GM23338 (cell line): ENCODE results near the gene CNNM2. TPM values are rescaled to one million over a fixed set of nuclear protein-coding genes. Genes with fewer than 3 reads are reported as not detected.

Experiments
- ATAC-seq: fragments of 200-7000 bp; cut with Tn5 transposase; 3 replicates; pipeline ENCODE4 v1.9.1; 2020
- DNase-seq: peaks from one replicate; pipeline ENCODE4 v3.0.0-alpha.2; 2015; ENCODE audit warnings: low spot score
- H2AFZ ChIP-seq: fragments of 200-600 bp; sonication (generic); 2 replicates; pipeline ENCODE4 v1.8.0; 2016; ENCODE audit warnings: antibody characterized with exemption, mild to moderate bottlenecking, moderate library complexity
- H3F3A ChIP-seq: fragments of 200-600 bp; sonication (generic); replicated peaks from 2 replicates; pipeline ENCODE4 v1.8.0; 2017; ENCODE audit warnings: antibody characterized with exemption, mixed run types, low read depth
- H3K27ac ChIP-seq: fragments of 200-600 bp; sonication (generic); 2 replicates; pipeline ENCODE4 v1.6.1; 2016; ENCODE audit warnings: low read depth
- H3K27me3 ChIP-seq: fragments of 200-600 bp; sonication (generic); 2 replicates; pipeline ENCODE4 v1.8.0; 2016; ENCODE audit warnings: mild to moderate bottlenecking, mixed run types, moderate library complexity; ENCODE audit not compliant: insufficient read depth
- H3K36me3 ChIP-seq: fragments of 200-600 bp; sonication (generic); 2 replicates; pipeline ENCODE4 v1.8.0; 2016; ENCODE audit warnings: mild to moderate bottlenecking; ENCODE audit not compliant: insufficient read depth
- H3K4me1 ChIP-seq: fragments of 200-600 bp; sonication (generic); 2 replicates; pipeline ENCODE4 v1.8.0; 2016; ENCODE audit warnings: mild to moderate bottlenecking, moderate library complexity; ENCODE audit not compliant: insufficient read depth
- H3K4me2 ChIP-seq: fragments of 200-600 bp; sonication (generic); 2 replicates; pipeline ENCODE4 v1.7.1; 2017; ENCODE audit warnings: mixed run types
- H3K4me3 ChIP-seq: fragments of 200-600 bp; sonication (generic); 2 replicates; pipeline ENCODE4 v1.6.1; 2016; ENCODE audit warnings: mixed run types
- H3K79me2 ChIP-seq: fragments of 200-600 bp; sonication (generic); replicated peaks from 2 replicates; pipeline ENCODE4 v1.8.0; 2017; ENCODE audit warnings: mild to moderate bottlenecking; ENCODE audit not compliant: insufficient read depth
- H3K9me2 ChIP-seq: fragments of 200-600 bp; sonication (generic); 2 replicates; pipeline ENCODE4 v1.8.0; 2017; ENCODE audit not compliant: insufficient read depth
- H4K20me1 ChIP-seq: fragments of 200-600 bp; sonication (generic); replicated peaks from 2 replicates; pipeline ENCODE4 v1.8.0; 2017; ENCODE audit warnings: mild to moderate bottlenecking; ENCODE audit not compliant: insufficient read depth
- H3K27ac Mint-ChIP-seq: 2 replicates; pipeline ENCODE4 v1.8.0; 2020; ENCODE audit warnings: inconsistent platforms, mild to moderate bottlenecking, moderate library complexity, mixed read lengths
- H3K27me3 Mint-ChIP-seq: 3 replicates; pipeline ENCODE4 v1.8.0; 2022; ENCODE audit warnings: low read depth, mild to moderate bottlenecking, moderate library complexity, mixed read lengths, inconsistent platforms; ENCODE audit not compliant: insufficient read depth, poor library complexity
- H3K36me3 Mint-ChIP-seq: 3 replicates; pipeline ENCODE4 v1.8.0; 2021; ENCODE audit warnings: low read depth, mild to moderate bottlenecking, inconsistent platforms, moderate library complexity, mixed read lengths
- H3K4me1 Mint-ChIP-seq: 3 replicates; pipeline ENCODE4 v1.8.0; 2020; ENCODE audit warnings: mild to moderate bottlenecking, inconsistent platforms, mixed read lengths
- H3K4me3 Mint-ChIP-seq: 3 replicates; pipeline ENCODE4 v1.8.0; 2021; ENCODE audit warnings: moderate library complexity, mild to moderate bottlenecking, inconsistent platforms, mixed read lengths
- H3K9me3 Mint-ChIP-seq: 3 replicates; pipeline ENCODE4 v1.8.0; 2020; ENCODE audit warnings: moderate library complexity, mild to moderate bottlenecking, inconsistent platforms, mixed read lengths
- CREB1 ChIP-seq: fragments of 250-450 bp; sonication (Bioruptor Pico); IDR thresholded peaks from 2 replicates; pipeline ENCODE4 v1.5.0; 2020; ENCODE audit warnings: low read depth, mild to moderate bottlenecking, moderate library complexity
- EZH2 ChIP-seq: fragments of 200-600 bp; sonication (generic); IDR thresholded peaks from one replicate; pipeline ENCODE4 v1.8.0; 2017; ENCODE audit warnings: antibody characterized with exemption, mild to moderate bottlenecking, low read depth; ENCODE audit not compliant: unreplicated experiment
- EZH2phosphoT487 ChIP-seq: fragments of 200-600 bp; sonication (generic); IDR thresholded peaks from one replicate; pipeline ENCODE4 v1.8.1; 2018; ENCODE audit warnings: antibody characterized with exemption; ENCODE audit not compliant: unreplicated experiment
- POLR2AphosphoS5 ChIP-seq: IDR thresholded peaks from 2 replicates; pipeline ENCODE4 v1.6.1; 2016; ENCODE audit warnings: antibody characterized with exemption, low read depth
- ZNF114 ChIP-seq: fragments of 250-450 bp; sonication (Bioruptor Pico); IDR thresholded peaks from 2 replicates; pipeline ENCODE4 v1.5.0; 2020; ENCODE audit warnings: mild to moderate bottlenecking, moderate library complexity
- ZNF331 ChIP-seq: fragments of 250-450 bp; sonication (Bioruptor Pico); IDR thresholded peaks from 2 replicates; pipeline ENCODE4 v1.5.0; 2020; ENCODE audit warnings: low read depth, mild to moderate bottlenecking, moderate library complexity
- polyA plus RNA-seq: library from polyadenylated mRNA; unstranded; fragments of >200 nt; fragmentation: Nextera tagmentation; extraction: Ambion mirVana; gene quantifications from 2 replicates; pipeline ENCODE4 v1.2.1, GENCODE V29; 2016
- total RNA-seq: library from RNA; depleted of rRNA; stranded (reverse); fragments of >200 nt; shearing (Covaris generic); gene quantifications from 2 replicates; pipeline ENCODE4 v1.2.3, GENCODE V29; 2014
- TF ChIP-seq, protein P1 (sequence below): fragments of 250-450 bp; sonication (Bioruptor Pico); IDR thresholded peaks from 2 replicates; pipeline ENCODE4 v1.5.0; 2020; ENCODE audit warnings: mild to moderate bottlenecking, moderate library complexity
- TF ChIP-seq, protein P2 (sequence below): IDR thresholded peaks from 2 replicates; pipeline ENCODE4 v1.6.1; 2016; ENCODE audit warnings: antibody characterized with exemption

The CNNM2 gene
- total and polyA plus RNA-seq, 2 experiments from 2014 or later: 4.5 to 31.3 TPM

GRCh38 chr10:103054621-103055020 is 136.5 kb downstream of the CNNM2 start (continued):
- TF ChIP-seq, protein P1, sequence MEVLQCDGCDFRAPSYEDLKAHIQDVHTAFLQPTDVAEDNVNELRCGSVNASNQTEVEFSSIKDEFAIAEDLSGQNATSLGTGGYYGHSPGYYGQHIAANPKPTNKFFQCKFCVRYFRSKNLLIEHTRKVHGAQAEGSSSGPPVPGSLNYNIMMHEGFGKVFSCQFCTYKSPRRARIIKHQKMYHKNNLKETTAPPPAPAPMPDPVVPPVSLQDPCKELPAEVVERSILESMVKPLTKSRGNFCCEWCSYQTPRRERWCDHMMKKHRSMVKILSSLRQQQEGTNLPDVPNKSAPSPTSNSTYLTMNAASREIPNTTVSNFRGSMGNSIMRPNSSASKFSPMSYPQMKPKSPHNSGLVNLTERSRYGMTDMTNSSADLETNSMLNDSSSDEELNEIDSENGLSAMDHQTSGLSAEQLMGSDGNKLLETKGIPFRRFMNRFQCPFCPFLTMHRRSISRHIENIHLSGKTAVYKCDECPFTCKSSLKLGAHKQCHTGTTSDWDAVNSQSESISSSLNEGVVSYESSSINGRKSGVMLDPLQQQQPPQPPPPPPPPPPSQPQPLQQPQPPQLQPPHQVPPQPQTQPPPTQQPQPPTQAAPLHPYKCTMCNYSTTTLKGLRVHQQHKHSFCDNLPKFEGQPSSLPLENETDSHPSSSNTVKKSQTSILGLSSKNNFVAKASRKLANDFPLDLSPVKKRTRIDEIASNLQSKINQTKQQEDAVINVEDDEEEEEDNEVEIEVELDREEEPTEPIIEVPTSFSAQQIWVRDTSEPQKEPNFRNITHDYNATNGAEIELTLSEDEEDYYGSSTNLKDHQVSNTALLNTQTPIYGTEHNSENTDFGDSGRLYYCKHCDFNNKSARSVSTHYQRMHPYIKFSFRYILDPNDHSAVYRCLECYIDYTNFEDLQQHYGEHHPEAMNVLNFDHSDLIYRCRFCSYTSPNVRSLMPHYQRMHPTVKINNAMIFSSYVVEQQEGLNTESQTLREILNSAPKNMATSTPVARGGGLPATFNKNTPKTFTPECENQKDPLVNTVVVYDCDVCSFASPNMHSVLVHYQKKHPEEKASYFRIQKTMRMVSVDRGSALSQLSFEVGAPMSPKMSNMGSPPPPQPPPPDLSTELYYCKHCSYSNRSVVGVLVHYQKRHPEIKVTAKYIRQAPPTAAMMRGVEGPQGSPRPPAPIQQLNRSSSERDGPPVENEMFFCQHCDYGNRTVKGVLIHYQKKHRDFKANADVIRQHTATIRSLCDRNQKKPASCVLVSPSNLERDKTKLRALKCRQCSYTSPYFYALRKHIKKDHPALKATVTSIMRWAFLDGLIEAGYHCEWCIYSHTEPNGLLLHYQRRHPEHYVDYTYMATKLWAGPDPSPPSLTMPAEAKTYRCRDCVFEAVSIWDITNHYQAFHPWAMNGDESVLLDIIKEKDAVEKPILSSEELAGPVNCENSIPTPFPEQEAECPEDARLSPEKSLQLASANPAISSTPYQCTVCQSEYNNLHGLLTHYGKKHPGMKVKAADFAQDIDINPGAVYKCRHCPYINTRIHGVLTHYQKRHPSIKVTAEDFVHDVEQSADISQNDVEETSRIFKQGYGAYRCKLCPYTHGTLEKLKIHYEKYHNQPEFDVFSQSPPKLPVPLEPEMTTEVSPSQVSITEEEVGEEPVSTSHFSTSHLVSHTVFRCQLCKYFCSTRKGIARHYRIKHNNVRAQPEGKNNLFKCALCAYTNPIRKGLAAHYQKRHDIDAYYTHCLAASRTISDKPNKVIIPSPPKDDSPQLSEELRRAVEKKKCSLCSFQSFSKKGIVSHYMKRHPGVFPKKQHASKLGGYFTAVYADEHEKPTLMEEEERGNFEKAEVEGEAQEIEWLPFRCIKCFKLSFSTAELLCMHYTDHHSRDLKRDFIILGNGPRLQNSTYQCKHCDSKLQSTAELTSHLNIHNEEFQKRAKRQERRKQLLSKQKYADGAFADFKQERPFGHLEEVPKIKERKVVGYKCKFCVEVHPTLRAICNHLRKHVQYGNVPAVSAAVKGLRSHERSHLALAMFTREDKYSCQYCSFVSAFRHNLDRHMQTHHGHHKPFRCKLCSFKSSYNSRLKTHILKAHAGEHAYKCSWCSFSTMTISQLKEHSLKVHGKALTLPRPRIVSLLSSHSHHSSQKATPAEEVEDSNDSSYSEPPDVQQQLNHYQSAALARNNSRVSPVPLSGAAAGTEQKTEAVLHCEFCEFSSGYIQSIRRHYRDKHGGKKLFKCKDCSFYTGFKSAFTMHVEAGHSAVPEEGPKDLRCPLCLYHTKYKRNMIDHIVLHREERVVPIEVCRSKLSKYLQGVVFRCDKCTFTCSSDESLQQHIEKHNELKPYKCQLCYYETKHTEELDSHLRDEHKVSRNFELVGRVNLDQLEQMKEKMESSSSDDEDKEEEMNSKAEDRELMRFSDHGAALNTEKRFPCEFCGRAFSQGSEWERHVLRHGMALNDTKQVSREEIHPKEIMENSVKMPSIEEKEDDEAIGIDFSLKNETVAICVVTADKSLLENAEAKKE: no peak
- TF ChIP-seq EZH2phosphoT487 (no peak), POLR2AphosphoS5 (no peak), CREB1 (CRISPR knock-in tag) (no peak), ZNF331 (CRISPR knock-in tag) (no peak), EZH2 (no peak)
- TF ChIP-seq, protein P2, sequence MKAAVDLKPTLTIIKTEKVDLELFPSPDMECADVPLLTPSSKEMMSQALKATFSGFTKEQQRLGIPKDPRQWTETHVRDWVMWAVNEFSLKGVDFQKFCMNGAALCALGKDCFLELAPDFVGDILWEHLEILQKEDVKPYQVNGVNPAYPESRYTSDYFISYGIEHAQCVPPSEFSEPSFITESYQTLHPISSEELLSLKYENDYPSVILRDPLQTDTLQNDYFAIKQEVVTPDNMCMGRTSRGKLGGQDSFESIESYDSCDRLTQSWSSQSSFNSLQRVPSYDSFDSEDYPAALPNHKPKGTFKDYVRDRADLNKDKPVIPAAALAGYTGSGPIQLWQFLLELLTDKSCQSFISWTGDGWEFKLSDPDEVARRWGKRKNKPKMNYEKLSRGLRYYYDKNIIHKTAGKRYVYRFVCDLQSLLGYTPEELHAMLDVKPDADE: no peak

GRCh38 chr10:103055105-103055504 is 137.0 kb downstream of the CNNM2 start:
- Histone ChIP-seq H3K36me3 (no peaks in the 10 kb centered on the region), H3K27me3 (no peaks in the 10 kb centered on the region), H3F3A (no peaks in the 10 kb centered on the region), H2AFZ (no peak overlapping the region), H3K4me3 (no peak overlapping the region), H3K4me2 (no peak overlapping the region), H4K20me1 (no peaks in the 10 kb centered on the region), H3K27ac (no peak overlapping the region), H3K79me2 (no peaks in the 10 kb centered on the region), H3K9me2 (no peaks in the 10 kb centered on the region), H3K4me1 (no peaks in the 10 kb centered on the region)
- peaks cover 8% of the 10 kb centered on the region; the same call in 1 of the 3 replicates for H3K4me1 Mint-ChIP-seq
- H3K36me3 Mint-ChIP-seq: no peaks in the 10 kb centered on the region
- no peak overlapping the region for H3K27ac Mint-ChIP-seq
- TF ChIP-seq, protein P1: no peak
- no peak for TF ChIP-seq ZNF114 (CRISPR knock-in tag)
- TF ChIP-seq EZH2: no peak
- TF ChIP-seq ZNF331 (CRISPR knock-in tag): no peak
- TF ChIP-seq CREB1 (CRISPR knock-in tag): no peak
- ATAC-seq (no peak), DNase-seq (no peak)
- no peaks in the 10 kb centered on the region for H3K9me3 Mint-ChIP-seq
- H3K27me3 Mint-ChIP-seq: peaks cover 4% of the 10 kb centered on the region
- no peak overlapping the region for H3K4me3 Mint-ChIP-seq
